Endothelial cell of umbilical vein (primary cell): ENCODE data around the gene CYP3A4. TPM values are rescaled to one million over a fixed set of nuclear protein-coding genes. Genes with fewer than 3 reads are reported as not detected.

Experiments used
- BruUV-seq: library from RNA; stranded (reverse); fragments of 400-500 nt; replicated peaks from 2 replicates; lab custom pipeline; 2021; lab: Mats Ljungman, UMichigan
- CTCF ChIA-PET: fragments of 300-600, 350-600 bp; sonication (Branson Sonifier 250); formaldehyde crosslinking; loops from one replicate; lab custom pipeline; 2021; ENCODE audit warnings: antibody characterized with exemption, inconsistent platforms; lab: Charles Lee
- POLR2A ChIA-PET: fragments of 300-600, 350-600 bp; sonication (Branson Sonifier 250); formaldehyde crosslinking; loops from one replicate; lab custom pipeline; 2021; ENCODE audit warnings: antibody characterized with exemption, inconsistent platforms; lab: Charles Lee
- DNase-seq: peaks from one replicate; pipeline ENCODE4 v3.0.0-alpha.2; 2011; ENCODE audit warnings: low read depth, low spot score
- FAIRE-seq: peaks from 2 replicates; lab custom pipeline; 2011; peaks lifted over from hg19 to GRCh38; lab: Jason Lieb, UNC
- H2AFZ ChIP-seq: 2 replicates; pipeline ENCODE4 v1.6.0; 2012; ENCODE audit warnings: low read depth, low read length, control low read depth, inconsistent platforms
- H3K27ac ChIP-seq: 2 replicates; pipeline ENCODE4 v1.5.1; 2011; ENCODE audit warnings: low read depth, mild to moderate bottlenecking, control low read depth, low read length, moderate library complexity; ENCODE audit not compliant: insufficient read depth
- H3K27me3 ChIP-seq, 2 experiments: 2 replicates each; pipeline versions ENCODE4 v1.6.0 to v1.6.1; 2011; ENCODE audit warnings: low read length in 2 of 2, mixed read lengths in 1 of 2; ENCODE audit not compliant: control insufficient read depth in 2 of 2, insufficient read depth in 2 of 2
- H3K36me3 ChIP-seq, 2 experiments: 2 replicates in 1 of 2; 3 replicates in 1 of 2; pipeline ENCODE4 v1.5.1; 2011; ENCODE audit warnings: low read length in 2 of 2, mild to moderate bottlenecking in 1 of 2, moderate library complexity in 1 of 2; ENCODE audit not compliant: control insufficient read depth in 2 of 2, insufficient read depth in 2 of 2; ENCODE audit errors: extremely low read depth in 1 of 2
- H3K4me1 ChIP-seq: 3 replicates; pipeline ENCODE4 v1.5.1; 2011; ENCODE audit warnings: mild to moderate bottlenecking, low read length; ENCODE audit not compliant: control insufficient read depth, insufficient read depth; ENCODE audit errors: extremely low read depth
- H3K4me2 ChIP-seq: 2 replicates; pipeline ENCODE4 v1.6.1; 2011; ENCODE audit warnings: low read length, control low read depth, mixed read lengths; ENCODE audit not compliant: insufficient read depth
- H3K4me3 ChIP-seq, 3 experiments: fragments of 200-600 bp in 1 of 3; sonication (generic), shearing (Covaris generic) in 1 of 3; replicated peaks in 1 of 3; 2 replicates each; pipeline ENCODE4 v1.5.1; 2011 to 2016; ENCODE audit warnings: control low read depth in 3 of 3, low read length in 3 of 3, mild to moderate bottlenecking in 2 of 3, inconsistent platforms in 1 of 3, low read depth in 1 of 3, moderate library complexity in 1 of 3; ENCODE audit not compliant: insufficient read depth in 1 of 3
- H3K79me2 ChIP-seq: 2 replicates; pipeline ENCODE4 v1.6.0; 2012; ENCODE audit warnings: low read length, inconsistent platforms; ENCODE audit not compliant: control insufficient read depth, insufficient read depth
- H3K9ac ChIP-seq: replicated peaks from 2 replicates; pipeline ENCODE3; 2011; ENCODE audit warnings: low read length, control low read depth; ENCODE audit not compliant: insufficient read depth; ENCODE audit errors: extremely low read depth
- H3K9me1 ChIP-seq: replicated peaks from 3 replicates; pipeline ENCODE4 v1.6.0; 2011; ENCODE audit warnings: mild to moderate bottlenecking, low read length; ENCODE audit not compliant: control insufficient read depth, insufficient read depth; ENCODE audit errors: extremely low read depth
- H3K9me3 ChIP-seq: replicated peaks from 2 replicates; pipeline ENCODE4 v1.5.1; 2012; ENCODE audit warnings: low read length, inconsistent platforms; ENCODE audit not compliant: control insufficient read depth, insufficient read depth
- H4K20me1 ChIP-seq: replicated peaks from 2 replicates; pipeline ENCODE3; 2011; ENCODE audit warnings: mild to moderate bottlenecking, low read length; ENCODE audit not compliant: control insufficient read depth, insufficient read depth; ENCODE audit errors: extremely low read depth
- EZH2 ChIP-seq: IDR thresholded peaks from 2 replicates; pipeline ENCODE4 v1.6.1; 2012; ENCODE audit warnings: borderline replicate concordance, low read depth, mild to moderate bottlenecking, moderate library complexity, low read length, inconsistent platforms; ENCODE audit not compliant: severe bottlenecking
- FOS ChIP-seq: IDR thresholded peaks from 2 replicates; pipeline ENCODE4 v1.6.1; 2011; ENCODE audit warnings: mild to moderate bottlenecking, low read length, moderate library complexity, borderline replicate concordance; ENCODE audit not compliant: insufficient read depth
- GATA2 ChIP-seq: IDR thresholded peaks from 2 replicates; pipeline ENCODE4 v1.7.0; 2011; ENCODE audit warnings: low read depth, mild to moderate bottlenecking, moderate library complexity, mixed read lengths, low read length; ENCODE audit not compliant: insufficient read length, insufficient read depth
- JUN ChIP-seq: IDR thresholded peaks from 2 replicates; pipeline ENCODE4 v1.6.1; 2011; ENCODE audit warnings: borderline replicate concordance, low read depth; ENCODE audit not compliant: insufficient read length, insufficient read depth
- MYC ChIP-seq: IDR thresholded peaks from one replicate; pipeline ENCODE4 v1.6.1; 2011; ENCODE audit warnings: mild to moderate bottlenecking, low read depth, low read length
- POLR2A ChIP-seq: IDR thresholded peaks from 2 replicates; pipeline ENCODE4 v1.6.1; 2012; ENCODE audit warnings: low read depth, mild to moderate bottlenecking, control low read depth, low read length
- POLR2AphosphoS5 ChIP-seq: IDR thresholded peaks from 2 replicates; pipeline ENCODE4 v1.6.1; 2012; ENCODE audit warnings: low read depth, mild to moderate bottlenecking, control low read depth, low read length, moderate library complexity; ENCODE audit not compliant: insufficient read depth
- dilution Hi-C: fragments of 300-500 bp; cut with MboI; formaldehyde crosslinking; loops from one replicate; pipeline ENCODE4 v1.15.0; 2019; ENCODE audit warnings: low sequenced_read_pairs; ENCODE audit not compliant: extremely low pct_ligation_motif_present
- intact Hi-C: fragments of 100-400 bp; cut with micrococcal nuclease; formaldehyde crosslinking; loops from one replicate; pipeline ENCODE4 v1.10.0; 2022
- polyA plus RNA-seq, 4 experiments: library from polyadenylated mRNA; depleted of rRNA in 3 of 4; stranded (reverse) in 3 of 4; unstranded in 1 of 4; fragments of >200 nt; gene quantifications; 2 replicates each; pipeline versions ENCODE4 v1.2.1 to v1.2.3, GENCODE V29; 2011 to 2012; ENCODE audit warnings: missing spikeins in 1 of 4
- small RNA-seq: library from RNA; depleted of rRNA; stranded (forward); fragments of <200 nt; gene quantifications from one replicate; pipeline ENCODE3, GENCODE V24; 2012; ENCODE audit warnings: low replicate concordance, low read depth; ENCODE audit not compliant: insufficient read depth, insufficient read length
- total RNA-seq: library from RNA; stranded (reverse); gene quantifications from 2 replicates; pipeline ENCODE4 v1.2.3, GENCODE V29; 2021
- TF ChIP-seq, protein P1 (sequence below), 2 donors: IDR thresholded peaks; 1 replicate in 1 of 2; 2 replicates in 1 of 2; pipeline ENCODE4 v1.5.1; 2011; ENCODE audit warnings: low read length in 2 of 2, mild to moderate bottlenecking in 2 of 2, moderate library complexity in 2 of 2, control low read depth in 1 of 2, inconsistent platforms in 1 of 2, low read depth in 1 of 2; ENCODE audit not compliant: insufficient read depth in 1 of 2; ENCODE audit errors: extremely low read depth in 1 of 2
- TF ChIP-seq, protein P2 (sequence below): IDR thresholded peaks from 2 replicates; pipeline ENCODE4 v1.6.1; 2011; ENCODE audit not compliant: insufficient read depth, insufficient read length

Gene CYP3A4
- total and polyA plus RNA-seq, 2 donors (not counting 3 experiments of a cell fraction or from before 2014, with no cell fraction given), result not detected

DNA sequence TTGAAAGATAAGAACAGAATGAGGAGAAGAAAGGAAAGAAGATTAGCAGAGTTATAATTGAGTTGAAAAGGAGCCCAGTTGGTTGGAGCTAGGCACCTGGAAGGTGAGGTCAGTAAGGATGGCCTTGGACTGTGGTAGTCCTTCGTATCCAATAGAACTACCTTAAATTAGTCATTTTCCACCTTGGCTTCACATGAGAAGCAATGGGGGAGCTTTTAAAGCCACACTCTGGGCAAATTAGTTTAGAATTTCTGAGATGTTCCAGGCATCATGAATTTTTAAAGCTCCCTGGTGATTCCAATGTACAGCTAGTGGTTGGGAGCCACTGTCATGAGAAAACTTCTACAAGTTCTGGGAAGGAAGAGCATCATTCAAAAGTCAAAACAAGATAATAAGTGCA lies 76.9 kb downstream of the CYP3A4 start:
- TF ChIP-seq, protein P1, sequence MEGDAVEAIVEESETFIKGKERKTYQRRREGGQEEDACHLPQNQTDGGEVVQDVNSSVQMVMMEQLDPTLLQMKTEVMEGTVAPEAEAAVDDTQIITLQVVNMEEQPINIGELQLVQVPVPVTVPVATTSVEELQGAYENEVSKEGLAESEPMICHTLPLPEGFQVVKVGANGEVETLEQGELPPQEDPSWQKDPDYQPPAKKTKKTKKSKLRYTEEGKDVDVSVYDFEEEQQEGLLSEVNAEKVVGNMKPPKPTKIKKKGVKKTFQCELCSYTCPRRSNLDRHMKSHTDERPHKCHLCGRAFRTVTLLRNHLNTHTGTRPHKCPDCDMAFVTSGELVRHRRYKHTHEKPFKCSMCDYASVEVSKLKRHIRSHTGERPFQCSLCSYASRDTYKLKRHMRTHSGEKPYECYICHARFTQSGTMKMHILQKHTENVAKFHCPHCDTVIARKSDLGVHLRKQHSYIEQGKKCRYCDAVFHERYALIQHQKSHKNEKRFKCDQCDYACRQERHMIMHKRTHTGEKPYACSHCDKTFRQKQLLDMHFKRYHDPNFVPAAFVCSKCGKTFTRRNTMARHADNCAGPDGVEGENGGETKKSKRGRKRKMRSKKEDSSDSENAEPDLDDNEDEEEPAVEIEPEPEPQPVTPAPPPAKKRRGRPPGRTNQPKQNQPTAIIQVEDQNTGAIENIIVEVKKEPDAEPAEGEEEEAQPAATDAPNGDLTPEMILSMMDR (IDR thresholded peaks at IDR 0.05; ENCODE audit: extremely low read depth in 1 of 2, insufficient read depth in 1 of 2, low read depth in 1 of 2, low read length in 2 of 2), result no peak
- TF ChIP-seq POLR2AphosphoS5 (no peak), GATA2 (no peak), POLR2A (no peak), EZH2 (no peak), MYC (no peak), FOS (no peak), JUN (no peak)
- TF ChIP-seq, protein P2, sequence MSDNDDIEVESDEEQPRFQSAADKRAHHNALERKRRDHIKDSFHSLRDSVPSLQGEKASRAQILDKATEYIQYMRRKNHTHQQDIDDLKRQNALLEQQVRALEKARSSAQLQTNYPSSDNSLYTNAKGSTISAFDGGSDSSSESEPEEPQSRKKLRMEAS, result no peak
- Histone ChIP-seq H3K9me1 (no peaks in the 10 kb centered on the region), H3K9me3 (no peaks in the 10 kb centered on the region), H3K9ac (no peak overlapping the region), H3K4me1 (no peaks in the 10 kb centered on the region), H3K27me3 (peaks cover 6% of the 10 kb centered on the region in 2 experiments), H3K4me3 (no peak overlapping the region), H2AFZ (no peak overlapping the region), H3K79me2 (no peaks in the 10 kb centered on the region), H3K36me3 (no peaks in the 10 kb centered on the region), H3K4me2 (no peak overlapping the region), H4K20me1 (no peaks in the 10 kb centered on the region), H3K27ac (no peak overlapping the region)
- ChIA-PET POLR2A (no interaction called here), CTCF (no interaction called here)
- intact Hi-C loops, result no loop called here
- FAIRE-seq (no peak), DNase-seq (no peak)
- dilution Hi-C loops, result no loop called here
- no TSS peak for BruUV-seq

Small RNA genes within 50 kb of the gene (small RNA-seq; reads per million reads assigned to genes)
- gene CYP3A137P, result not detected

Other genes starting within 250 kb of the CYP3A4 start
- 3.0 and 3.6 TPM in 2 replicates for gene FAM200A, start 232.1 kb downstream of the CYP3A4 start, total RNA-seq
- gene FAM200A, start 232.1 kb downstream of the CYP3A4 start, polyA plus RNA-seq, result 1.7 and 2.1 TPM in 2 replicates
- 15.7 and 16.9 TPM in 2 replicates for gene ZNF655, start 225.5 kb downstream of the CYP3A4 start, total RNA-seq
- gene ZNF655, start 225.5 kb downstream of the CYP3A4 start, polyA plus RNA-seq, result 17.4 and 20.4 TPM in 2 replicates
- gene TMEM225B, start 185.9 kb downstream of the CYP3A4 start, total RNA-seq, result not detected in 2 replicates
- gene TMEM225B, start 185.9 kb downstream of the CYP3A4 start, polyA plus RNA-seq, result 0.08 and 0.29 TPM in 2 replicates
- gene ZSCAN25, start 167.2 kb downstream of the CYP3A4 start, total RNA-seq, result 11.4 and 13.8 TPM in 2 replicates
- 8.4 and 8.9 TPM in 2 replicates for gene ZSCAN25, start 167.2 kb downstream of the CYP3A4 start, polyA plus RNA-seq
- gene CYP3A5, start 104.2 kb downstream of the CYP3A4 start, total RNA-seq, result not detected in 2 replicates
- gene CYP3A5, start 104.2 kb downstream of the CYP3A4 start, polyA plus RNA-seq, result not detected in 2 replicates
- not detected in 2 replicates for gene CYP3A7, start 49.0 kb downstream of the CYP3A4 start, total RNA-seq
- not detected in 2 replicates for gene CYP3A7, start 49.0 kb downstream of the CYP3A4 start, polyA plus RNA-seq
- not detected in 2 replicates for gene CYP3A43, start 43.8 kb upstream of the CYP3A4 start, total RNA-seq
- gene CYP3A43, start 43.8 kb upstream of the CYP3A4 start, polyA plus RNA-seq, result not detected in 2 replicates
- gene OR2AE1, start 92.8 kb upstream of the CYP3A4 start, total RNA-seq, result 0.51 TPM in 1 of 2 replicates, not detected in the other
- 0.13 and 0.18 TPM in 2 replicates for gene OR2AE1, start 92.8 kb upstream of the CYP3A4 start, polyA plus RNA-seq
- gene TRIM4, start 135.3 kb upstream of the CYP3A4 start, total RNA-seq, result 19.1 and 22.1 TPM in 2 replicates
- 10.3 and 13.0 TPM in 2 replicates for gene TRIM4, start 135.3 kb upstream of the CYP3A4 start, polyA plus RNA-seq
- gene GJC3, start 145.4 kb upstream of the CYP3A4 start, total RNA-seq, result not detected in 2 replicates
- gene GJC3, start 145.4 kb upstream of the CYP3A4 start, polyA plus RNA-seq, result 0.28 and 0.33 TPM in 2 replicates
- not detected in 2 replicates for gene AZGP1, start 191.8 kb upstream of the CYP3A4 start, total RNA-seq
- not detected in 2 replicates for gene AZGP1, start 191.8 kb upstream of the CYP3A4 start, polyA plus RNA-seq
- gene ZKSCAN1, start 231.4 kb upstream of the CYP3A4 start, total RNA-seq, result 52.8 and 57.8 TPM in 2 replicates
- gene ZKSCAN1, start 231.4 kb upstream of the CYP3A4 start, polyA plus RNA-seq, result 9.4 and 12.3 TPM in 2 replicates